Right lobe of liver (tissue), 4 donors: ENCODE measurements around the gene RNF40.

Experiments used
- CTCF ChIP-seq, 4 donors: fragments of 200-600 bp in 3 of 4; fragments of 450-650 bp in 1 of 4; IDR thresholded peaks; one replicate each; pipeline versions ENCODE4 v1.5.1 to v1.8.0; 2016 to 2022; ENCODE audit warnings: antibody characterized with exemption in 4 of 4, mild to moderate bottlenecking in 2 of 4
- POLR2A ChIP-seq: fragments of 450-650 bp; IDR thresholded peaks from one replicate; pipeline ENCODE4 v1.6.1; 2017; ENCODE audit warnings: antibody characterized with exemption, mild to moderate bottlenecking
- donor health status: DM: no; HTN: no; CAD: no.
- donor health status: DM: no; HTN: no; CAD: no.
- donor health status: DM: no; HTN: yes; CAD: no.

GRCh38 chr16:30777591-30778297 is 15.6 kb downstream of the RNF40 start:
- no peak for TF ChIP-seq CTCF (IDR thresholded peaks at IDR 0.05)
- TF ChIP-seq POLR2A: no peak
